SK-N-SH (cell line): ENCODE measurements around the gene AGO3. TPM values are rescaled to one million over a fixed set of nuclear protein-coding genes. Genes with fewer than 3 reads are reported as not detected.

ENCODE experiments used
- CTCF ChIA-PET: fragments of 300-600, 350-600 bp; formaldehyde crosslinking; extraction: SDS; loops from one replicate; lab custom pipeline; 2021; lab: Yijun Ruan, JAX
- POLR2A ChIA-PET: fragments of 350-600 bp; sonication (Branson Sonifier 250); formaldehyde crosslinking; extraction: SDS; loops from one replicate; lab custom pipeline; 2020; ENCODE audit warnings: antibody characterized with exemption, inconsistent platforms; lab: Yijun Ruan, JAX
- DNase-seq: peaks from one replicate; pipeline ENCODE4 v3.0.0; 2012
- H2AFZ ChIP-seq: fragments of 200-600 bp; sonication (generic); 2 replicates; pipeline ENCODE4 v1.8.1; 2016; ENCODE audit warnings: antibody characterized with exemption, mild to moderate bottlenecking, low read depth
- H3F3A ChIP-seq: fragments of 200-600 bp; sonication (generic); replicated peaks from 2 replicates; pipeline ENCODE3; 2016; ENCODE audit warnings: antibody characterized with exemption, mild to moderate bottlenecking; ENCODE audit not compliant: insufficient read depth
- H3K27ac ChIP-seq, 2 experiments: fragments of 200-500 bp in 1 of 2; fragments of 200-600 bp in 1 of 2; sonication (Bioruptor generic) in 1 of 2; sonication (generic), shearing (Covaris generic) in 1 of 2; 2 replicates each; pipeline versions ENCODE4 v1.5.1 to v1.6.1; 2014 to 2016; ENCODE audit warnings: low read depth in 2 of 2, inconsistent platforms in 1 of 2, low read length in 1 of 2, mild to moderate bottlenecking in 1 of 2, mixed read lengths in 1 of 2
- H3K27me3 ChIP-seq: fragments of 200-600 bp; sonication (generic), shearing (Covaris generic); 2 replicates; pipeline ENCODE4 v1.6.1; 2016; ENCODE audit warnings: mixed run types; ENCODE audit not compliant: insufficient read depth
- H3K36me3 ChIP-seq, 2 experiments: fragments of 200-500 bp in 1 of 2; fragments of 200-600 bp in 1 of 2; sonication (Bioruptor generic) in 1 of 2; sonication (generic) in 1 of 2; replicated peaks in 1 of 2; 2 replicates each; pipeline versions ENCODE3 to v1.5.1; 2014 to 2016; ENCODE audit warnings: low read length in 1 of 2, mild to moderate bottlenecking in 1 of 2; ENCODE audit not compliant: insufficient read depth in 2 of 2, control insufficient read depth in 1 of 2
- H3K4me1 ChIP-seq, 2 experiments: fragments of 200-500 bp in 1 of 2; fragments of 200-600 bp in 1 of 2; sonication (Bioruptor generic) in 1 of 2; sonication (generic), shearing (Covaris generic) in 1 of 2; 2 replicates each; pipeline versions ENCODE4 v1.5.1 to v1.6.1; 2014 to 2016; ENCODE audit warnings: low read depth in 1 of 2, low read length in 1 of 2, mixed run types in 1 of 2; ENCODE audit not compliant: insufficient read depth in 2 of 2, control insufficient read depth in 1 of 2
- H3K4me2 ChIP-seq: fragments of 200-600 bp; sonication (generic), shearing (Covaris generic); 2 replicates; pipeline ENCODE4 v1.6.1; 2017; ENCODE audit warnings: mixed run types
- H3K4me3 ChIP-seq, 2 experiments: fragments of 200-500 bp in 1 of 2; fragments of 200-600 bp in 1 of 2; sonication (Bioruptor generic) in 1 of 2; sonication (generic), shearing (Covaris generic) in 1 of 2; 2 replicates each; pipeline versions ENCODE4 v1.5.1 to v1.8.1; 2014 to 2016; ENCODE audit warnings: low read depth in 2 of 2, inconsistent platforms in 1 of 2, low read length in 1 of 2, mild to moderate bottlenecking in 1 of 2, mixed read lengths in 1 of 2, moderate library complexity in 1 of 2
- H3K79me2 ChIP-seq: fragments of 200-600 bp; sonication (generic); 2 replicates; pipeline ENCODE4 v1.8.1; 2017; ENCODE audit warnings: mild to moderate bottlenecking; ENCODE audit not compliant: insufficient read depth
- H3K9ac ChIP-seq: fragments of 200-600 bp; sonication (generic); 2 replicates; pipeline ENCODE4 v1.6.1; 2017; ENCODE audit warnings: mixed run types
- H3K9me2 ChIP-seq: fragments of 200-600 bp; sonication (generic); 2 replicates; pipeline ENCODE4 v1.6.1; 2017; ENCODE audit warnings: mixed run types
- H3K9me3 ChIP-seq: fragments of 200-600 bp; sonication (generic); 2 replicates; pipeline ENCODE4 v1.6.1; 2017; ENCODE audit warnings: mixed run types, mild to moderate bottlenecking, moderate library complexity
- H4K20me1 ChIP-seq: fragments of 200-600 bp; sonication (generic); 2 replicates; pipeline ENCODE4 v1.6.1; 2017; ENCODE audit warnings: mild to moderate bottlenecking, mixed run types; ENCODE audit not compliant: insufficient read depth
- CHD2 ChIP-seq: fragments of 150-350 bp; IDR thresholded peaks from 2 replicates; pipeline ENCODE4 v1.6.1; 2018; ENCODE audit warnings: low read length; ENCODE audit not compliant: partially characterized antibody
- CTCF ChIP-seq: fragments of 200-600 bp; sonication (generic); IDR thresholded peaks from 2 replicates; pipeline ENCODE4 v1.6.1; 2017; ENCODE audit warnings: antibody characterized with exemption, mild to moderate bottlenecking, moderate library complexity
- EP300 ChIP-seq, 2 experiments: IDR thresholded peaks; 2 replicates each; pipeline versions ENCODE4 v1.4.0 to v1.6.1; 2012; ENCODE audit warnings: borderline replicate concordance in 1 of 2, low read depth in 1 of 2, low read length in 1 of 2
- FOXJ3 ChIP-seq: sonication (generic); formaldehyde crosslinking; IDR thresholded peaks from 2 replicates; pipeline ENCODE4 v1.5.1; 2020; ENCODE audit warnings: mild to moderate bottlenecking, missing genetic modification reagents
- GABPA ChIP-seq: IDR thresholded peaks from 2 replicates; pipeline ENCODE4 v1.4.0; 2012; ENCODE audit warnings: low read depth, mild to moderate bottlenecking
- MAX ChIP-seq: IDR thresholded peaks from 2 replicates; pipeline ENCODE4 v1.4.0; 2012; ENCODE audit warnings: low read depth
- MEF2A ChIP-seq: IDR thresholded peaks from 2 replicates; pipeline ENCODE4 v1.4.0; 2012; ENCODE audit warnings: low read depth, borderline replicate concordance
- NFIC ChIP-seq: IDR thresholded peaks from 2 replicates; pipeline ENCODE4 v1.4.0; 2012; ENCODE audit warnings: borderline replicate concordance
- POLR2AphosphoS5 ChIP-seq: IDR thresholded peaks from 2 replicates; pipeline ENCODE4 v1.6.1; 2012; ENCODE audit warnings: low read depth, low read length
- RAD21 ChIP-seq: IDR thresholded peaks from 2 replicates; pipeline ENCODE4 v1.6.1; 2012; ENCODE audit warnings: mild to moderate bottlenecking, low read length
- SIN3A ChIP-seq: IDR thresholded peaks from 2 replicates; pipeline ENCODE4 v1.6.1; 2012; ENCODE audit warnings: low read depth, mild to moderate bottlenecking, low read length, moderate library complexity, borderline replicate concordance
- SMC3 ChIP-seq: IDR thresholded peaks from 2 replicates; pipeline ENCODE4 v1.6.1; 2012; ENCODE audit warnings: low read depth, low read length, improper control_type of control experiment
- TAF1 ChIP-seq: IDR thresholded peaks from 2 replicates; pipeline ENCODE4 v1.6.1; 2012; ENCODE audit warnings: low read depth, mild to moderate bottlenecking, low read length, moderate library complexity, borderline replicate concordance
- USF1 ChIP-seq: IDR thresholded peaks from 2 replicates; pipeline ENCODE4 v1.4.0; 2012; ENCODE audit warnings: low read depth, borderline replicate concordance
- WGBS: methylation state at CpG from one replicate; pipeline ENCODE4 v1.1.6; 2017; ENCODE audit warnings: low lambda C conversion rate; 5-methylcytosine and 5-hydroxymethylcytosine counted together
- polyA plus RNA-seq, 3 experiments: library from polyadenylated mRNA; depleted of rRNA; stranded (reverse); fragments of >200 nt; gene quantifications; 2 replicates each; pipeline ENCODE4 v1.2.3, GENCODE V29; 2012
- TF ChIP-seq, protein P1 (sequence below): IDR thresholded peaks from 2 replicates; pipeline ENCODE4; 2012
- TF ChIP-seq, protein P2 (sequence below): IDR thresholded peaks from 2 replicates; pipeline ENCODE4 v1.6.1; 2012; ENCODE audit warnings: mild to moderate bottlenecking, low read depth, low read length, moderate library complexity

The AGO3 gene
- polyA plus RNA-seq, 1 of the 3 experiments (the other 2 are of a cell fraction), result 6.7 TPM

GRCh38 chr1:36087233-36088123 lies 156.6 kb downstream of the AGO3 start:
- peaks cover 3 to 34% of the 10 kb centered on the region in 2 experiments; a peak in 3 of 4 replicates for H3K4me1 ChIP-seq
- H3K27me3 ChIP-seq, result no peaks in the 10 kb centered on the region
- no peaks in the 10 kb centered on the region for H4K20me1 ChIP-seq
- WGBS, result 89% methylated on average over 20 of the region's 31 CpGs
- H3K4me3 ChIP-seq, result no peak overlapping the region
- ChIA-PET POLR2A (no interaction called here), CTCF (interaction anchor here (0.6 to 1.6 kb wide), 4 partner anchors 47 to 157 kb away, joined by 3 to 11 read pairs (median 3); partner anchors contain the start of genes AGO3 and TRAPPC3)
- no peak overlapping the region for H3K9ac ChIP-seq
- no peak overlapping the region for H3K4me2 ChIP-seq
- no peak for DNase-seq
- peaks cover 36% of the 10 kb centered on the region for H3K79me2 ChIP-seq
- TF ChIP-seq, protein P1, sequence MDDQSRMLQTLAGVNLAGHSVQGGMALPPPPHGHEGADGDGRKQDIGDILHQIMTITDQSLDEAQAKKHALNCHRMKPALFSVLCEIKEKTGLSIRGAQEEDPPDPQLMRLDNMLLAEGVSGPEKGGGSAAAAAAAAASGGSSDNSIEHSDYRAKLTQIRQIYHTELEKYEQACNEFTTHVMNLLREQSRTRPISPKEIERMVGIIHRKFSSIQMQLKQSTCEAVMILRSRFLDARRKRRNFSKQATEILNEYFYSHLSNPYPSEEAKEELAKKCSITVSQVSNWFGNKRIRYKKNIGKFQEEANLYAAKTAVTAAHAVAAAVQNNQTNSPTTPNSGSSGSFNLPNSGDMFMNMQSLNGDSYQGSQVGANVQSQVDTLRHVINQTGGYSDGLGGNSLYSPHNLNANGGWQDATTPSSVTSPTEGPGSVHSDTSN, result no peak
- TF ChIP-seq CHD2 (no peak), SIN3A (no peak), POLR2AphosphoS5 (no peak), NFIC (no peak), EP300 (IDR thresholded peaks at IDR 0.05; ENCODE audit: borderline replicate concordance in 1 of 2, low read depth in 1 of 2, low read length in 1 of 2) (no peak), FOXJ3 (CRISPR knock-in tag) (no peak)
- TF ChIP-seq, protein P2, sequence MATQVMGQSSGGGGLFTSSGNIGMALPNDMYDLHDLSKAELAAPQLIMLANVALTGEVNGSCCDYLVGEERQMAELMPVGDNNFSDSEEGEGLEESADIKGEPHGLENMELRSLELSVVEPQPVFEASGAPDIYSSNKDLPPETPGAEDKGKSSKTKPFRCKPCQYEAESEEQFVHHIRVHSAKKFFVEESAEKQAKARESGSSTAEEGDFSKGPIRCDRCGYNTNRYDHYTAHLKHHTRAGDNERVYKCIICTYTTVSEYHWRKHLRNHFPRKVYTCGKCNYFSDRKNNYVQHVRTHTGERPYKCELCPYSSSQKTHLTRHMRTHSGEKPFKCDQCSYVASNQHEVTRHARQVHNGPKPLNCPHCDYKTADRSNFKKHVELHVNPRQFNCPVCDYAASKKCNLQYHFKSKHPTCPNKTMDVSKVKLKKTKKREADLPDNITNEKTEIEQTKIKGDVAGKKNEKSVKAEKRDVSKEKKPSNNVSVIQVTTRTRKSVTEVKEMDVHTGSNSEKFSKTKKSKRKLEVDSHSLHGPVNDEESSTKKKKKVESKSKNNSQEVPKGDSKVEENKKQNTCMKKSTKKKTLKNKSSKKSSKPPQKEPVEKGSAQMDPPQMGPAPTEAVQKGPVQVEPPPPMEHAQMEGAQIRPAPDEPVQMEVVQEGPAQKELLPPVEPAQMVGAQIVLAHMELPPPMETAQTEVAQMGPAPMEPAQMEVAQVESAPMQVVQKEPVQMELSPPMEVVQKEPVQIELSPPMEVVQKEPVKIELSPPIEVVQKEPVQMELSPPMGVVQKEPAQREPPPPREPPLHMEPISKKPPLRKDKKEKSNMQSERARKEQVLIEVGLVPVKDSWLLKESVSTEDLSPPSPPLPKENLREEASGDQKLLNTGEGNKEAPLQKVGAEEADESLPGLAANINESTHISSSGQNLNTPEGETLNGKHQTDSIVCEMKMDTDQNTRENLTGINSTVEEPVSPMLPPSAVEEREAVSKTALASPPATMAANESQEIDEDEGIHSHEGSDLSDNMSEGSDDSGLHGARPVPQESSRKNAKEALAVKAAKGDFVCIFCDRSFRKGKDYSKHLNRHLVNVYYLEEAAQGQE, result no peak
- no peaks in the 10 kb centered on the region for H3K9me2 ChIP-seq
- peaks cover 3% of the 10 kb centered on the region for H3F3A ChIP-seq
- H2AFZ ChIP-seq, result no peak overlapping the region
- H3K27ac ChIP-seq, result no peak overlapping the region
- H3K36me3 ChIP-seq, result peaks cover 5 to 16% of the 10 kb centered on the region in 2 experiments
- H3K9me3 ChIP-seq, result no peaks in the 10 kb centered on the region

- ChIA-PET CTCF (no interaction called here), POLR2A (no interaction called here)
- peak overlapping the region in 1 of 2 experiments; percentile 91; a peak in 1 of 4 replicates for H3K27ac ChIP-seq
- TF ChIP-seq CTCF (no peak), MAX (no peak), SMC3 (no peak), USF1 (no peak), EP300 (IDR thresholded peaks at IDR 0.05; ENCODE audit: borderline replicate concordance in 1 of 2, low read depth in 1 of 2, low read length in 1 of 2) (no peak), RAD21 (no peak), TAF1 (no peak), GABPA (no peak), CHD2 (no peak), MEF2A (no peak)
These were observed 157.3 kb downstream of the AGO3 start for GRCh38 chr1:36088265-36088576.

More at GRCh38 chr1:36088265-36088576, 157.3 kb downstream of the AGO3 start:
- no peaks in the 10 kb centered on the region for H4K20me1 ChIP-seq
- H3K9ac ChIP-seq, result peak overlapping the region; percentile 84; the same call in 1 of the 2 replicates
- peaks cover 3% of the 10 kb centered on the region for H3F3A ChIP-seq
- no peak for DNase-seq
- 47% methylated on average over 5 of the region's 8 CpGs for WGBS
- H3K9me3 ChIP-seq, result no peaks in the 10 kb centered on the region
- H3K4me1 ChIP-seq, result peaks cover 3 to 41% of the 10 kb centered on the region in 2 experiments; a peak in 3 of 4 replicates
- H3K36me3 ChIP-seq, result peaks cover 9 to 23% of the 10 kb centered on the region in 2 experiments
- no peaks in the 10 kb centered on the region for H3K9me2 ChIP-seq
- H3K4me2 ChIP-seq, result peak overlapping the region; percentile 99
- H3K27me3 ChIP-seq, result no peaks in the 10 kb centered on the region
- H2AFZ ChIP-seq, result peak overlapping the region; percentile 100
- H3K4me3 ChIP-seq, result peak overlapping the region; percentile 95 to 97
- H3K79me2 ChIP-seq, result peaks cover 40% of the 10 kb centered on the region
